GM12872 (cell line): Measurements from ENCODE around the gene HSBP1L1.

ENCODE experiments used
- TF ChIP-seq, protein P1 (sequence below): IDR thresholded peaks from 3 replicates; pipeline ENCODE4 v1.5.1; 2011; ENCODE audit warnings: low read depth, mild to moderate bottlenecking, low read length, moderate library complexity; ENCODE audit not compliant: insufficient read depth

HSBP1L1 gene

DNA sequence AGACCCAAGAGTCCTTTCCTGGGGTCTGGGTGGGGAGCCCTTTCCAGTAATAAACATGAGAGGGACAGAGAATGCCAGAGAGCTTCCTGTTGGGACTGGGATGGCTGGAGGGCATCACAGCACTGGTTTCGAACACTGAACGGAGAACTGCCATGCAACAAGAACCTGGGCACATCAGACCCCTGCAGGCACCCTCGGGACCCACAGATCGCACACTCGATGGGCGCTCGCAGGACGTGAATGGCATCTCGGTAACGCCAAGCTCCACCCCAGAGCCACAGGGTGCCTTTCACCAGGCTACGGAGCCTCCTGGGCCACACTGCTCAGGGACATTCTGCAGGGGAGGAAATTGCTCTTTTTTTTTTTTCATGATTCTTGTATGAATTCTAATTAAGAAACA is 38.1 kb upstream of the HSBP1L1 start:
- TF ChIP-seq, protein P1, sequence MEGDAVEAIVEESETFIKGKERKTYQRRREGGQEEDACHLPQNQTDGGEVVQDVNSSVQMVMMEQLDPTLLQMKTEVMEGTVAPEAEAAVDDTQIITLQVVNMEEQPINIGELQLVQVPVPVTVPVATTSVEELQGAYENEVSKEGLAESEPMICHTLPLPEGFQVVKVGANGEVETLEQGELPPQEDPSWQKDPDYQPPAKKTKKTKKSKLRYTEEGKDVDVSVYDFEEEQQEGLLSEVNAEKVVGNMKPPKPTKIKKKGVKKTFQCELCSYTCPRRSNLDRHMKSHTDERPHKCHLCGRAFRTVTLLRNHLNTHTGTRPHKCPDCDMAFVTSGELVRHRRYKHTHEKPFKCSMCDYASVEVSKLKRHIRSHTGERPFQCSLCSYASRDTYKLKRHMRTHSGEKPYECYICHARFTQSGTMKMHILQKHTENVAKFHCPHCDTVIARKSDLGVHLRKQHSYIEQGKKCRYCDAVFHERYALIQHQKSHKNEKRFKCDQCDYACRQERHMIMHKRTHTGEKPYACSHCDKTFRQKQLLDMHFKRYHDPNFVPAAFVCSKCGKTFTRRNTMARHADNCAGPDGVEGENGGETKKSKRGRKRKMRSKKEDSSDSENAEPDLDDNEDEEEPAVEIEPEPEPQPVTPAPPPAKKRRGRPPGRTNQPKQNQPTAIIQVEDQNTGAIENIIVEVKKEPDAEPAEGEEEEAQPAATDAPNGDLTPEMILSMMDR: no peak

DNA sequence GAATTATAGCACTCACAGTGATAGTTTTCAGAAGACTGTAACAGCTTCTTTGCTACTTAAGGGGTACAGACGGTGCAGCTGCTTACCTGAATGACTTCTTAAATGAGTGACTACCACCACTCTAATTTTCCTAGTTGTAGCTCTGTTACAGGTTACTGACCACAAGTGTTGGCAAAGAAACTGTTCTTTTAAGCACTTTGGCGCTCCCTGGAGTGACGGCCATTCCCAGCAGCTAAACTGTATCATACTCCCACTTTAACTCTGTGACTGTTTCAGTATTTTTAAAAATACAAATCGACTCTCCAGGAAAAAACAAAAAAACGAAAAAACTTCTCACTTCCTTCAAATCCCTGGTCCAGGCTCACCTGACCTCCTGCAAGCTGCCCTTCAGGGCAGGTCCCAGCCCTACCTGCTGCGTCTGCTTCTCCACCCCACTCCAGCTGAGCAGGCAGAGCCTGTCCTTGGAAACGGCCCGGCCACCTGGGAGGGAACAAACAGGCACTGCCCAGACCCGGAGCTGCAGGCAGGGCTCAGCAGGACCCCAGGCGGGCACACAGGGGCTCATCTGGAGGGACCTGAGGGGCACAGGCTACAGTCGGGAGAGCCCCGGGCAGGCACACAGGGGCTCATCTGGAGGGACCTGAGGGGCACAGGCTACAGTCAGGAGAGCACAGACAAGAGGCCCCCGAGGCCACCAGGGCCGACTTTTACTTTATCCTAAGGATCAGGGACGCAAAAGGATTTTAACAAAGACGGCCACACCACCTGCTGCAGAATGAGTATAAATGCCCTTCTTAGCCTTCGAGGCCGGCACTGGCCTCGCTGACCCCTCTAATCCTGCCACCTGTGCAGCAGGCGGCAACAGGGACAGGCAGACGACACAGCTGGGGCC is 37.5 kb upstream of the HSBP1L1 start:
- TF ChIP-seq, protein P1: no peak

DNA sequence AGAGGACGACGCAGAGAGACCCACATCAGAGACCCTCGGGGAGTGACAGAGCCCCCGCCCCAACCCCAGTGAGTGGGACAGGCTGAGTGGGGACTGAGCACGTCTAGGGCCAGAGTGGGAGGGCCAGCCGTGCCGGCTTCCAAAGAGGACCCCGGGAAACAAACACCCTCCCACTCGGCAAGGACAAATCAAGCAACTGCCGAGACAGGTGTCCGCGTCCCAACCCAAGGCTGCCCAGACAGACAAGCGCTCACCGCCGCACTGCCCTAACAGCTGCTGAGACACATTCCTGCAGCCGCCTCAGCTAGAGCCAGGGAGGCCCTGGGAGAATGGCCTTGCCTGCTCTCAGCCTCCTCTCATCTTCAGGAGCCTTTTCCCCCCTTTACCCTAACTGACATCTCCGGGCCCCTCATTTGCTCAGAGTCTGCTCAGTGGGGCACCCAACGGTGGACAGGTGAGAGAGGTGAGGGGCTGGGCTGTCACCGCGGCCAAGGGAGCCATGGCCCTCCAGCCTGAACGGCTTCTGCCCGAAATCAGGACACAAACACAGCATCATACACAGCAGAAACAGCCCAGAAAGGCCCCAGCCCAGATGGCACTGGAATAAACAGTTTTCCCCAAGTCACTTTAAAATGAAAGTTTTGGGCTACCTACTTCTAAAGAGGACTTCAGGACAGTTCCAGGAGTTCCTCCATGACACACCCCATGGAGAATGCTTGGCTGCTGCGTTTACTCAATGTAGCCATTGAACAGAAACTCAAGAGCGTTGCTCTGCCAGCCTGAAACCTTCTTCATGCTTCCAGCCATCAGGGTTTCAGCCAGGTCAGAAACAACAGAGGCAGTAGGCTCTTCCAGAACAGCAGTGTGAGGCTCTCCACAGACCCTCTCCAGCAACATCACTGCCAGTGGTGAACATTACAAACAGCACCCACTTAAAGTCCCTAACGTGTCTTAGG is 36.6 kb upstream of the HSBP1L1 start:
- TF ChIP-seq, protein P1: no peak

DNA sequence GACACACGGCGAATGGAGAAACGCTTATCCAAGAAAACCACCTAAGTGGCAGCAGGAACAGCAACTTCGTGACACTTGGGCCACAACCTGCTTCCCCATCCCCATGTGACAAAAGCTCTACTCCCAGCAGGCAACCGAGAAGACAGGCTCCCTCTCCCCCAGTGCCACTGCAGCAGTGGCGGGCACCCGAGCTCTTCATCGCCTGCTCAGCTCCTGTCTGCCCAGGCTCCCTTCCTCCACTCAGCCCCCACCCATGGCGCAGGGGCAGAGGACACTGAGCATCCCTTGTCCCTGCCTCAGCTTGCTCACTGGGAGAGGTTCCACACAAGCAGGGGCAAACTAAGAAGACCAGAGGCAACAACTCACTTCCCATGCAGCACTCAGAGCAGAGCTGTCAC is 35.9 kb upstream of the HSBP1L1 start:
- TF ChIP-seq, protein P1: no peak

DNA sequence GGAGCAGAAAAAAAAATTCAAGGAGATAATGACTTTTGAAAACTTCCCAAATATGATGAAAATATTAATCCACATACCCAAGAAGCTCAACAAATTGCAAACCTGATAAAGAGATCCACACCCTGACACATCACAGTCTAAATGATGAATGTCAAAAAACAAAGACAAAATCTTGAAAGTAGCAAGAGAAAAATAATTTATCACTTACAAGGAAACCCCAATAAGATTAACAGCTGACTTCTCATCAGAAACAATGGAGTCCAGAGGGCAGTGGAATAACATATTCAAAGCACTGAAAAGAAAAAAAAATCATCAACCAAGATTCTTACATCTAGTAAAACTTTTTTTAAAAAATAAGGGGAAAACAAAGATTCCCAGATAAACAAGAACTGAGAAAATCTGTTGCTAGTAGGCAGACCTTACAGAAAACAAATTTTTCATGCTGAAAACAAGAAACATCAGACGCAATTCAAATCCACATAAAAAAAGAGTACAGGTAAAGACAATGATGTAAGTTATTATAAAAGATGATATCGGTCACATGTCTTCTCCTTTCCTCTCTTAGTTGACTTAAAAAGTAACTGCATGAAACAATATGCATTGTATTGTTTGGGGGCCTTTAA is 34.3 kb upstream of the HSBP1L1 start:
- TF ChIP-seq, protein P1: no peak

DNA sequence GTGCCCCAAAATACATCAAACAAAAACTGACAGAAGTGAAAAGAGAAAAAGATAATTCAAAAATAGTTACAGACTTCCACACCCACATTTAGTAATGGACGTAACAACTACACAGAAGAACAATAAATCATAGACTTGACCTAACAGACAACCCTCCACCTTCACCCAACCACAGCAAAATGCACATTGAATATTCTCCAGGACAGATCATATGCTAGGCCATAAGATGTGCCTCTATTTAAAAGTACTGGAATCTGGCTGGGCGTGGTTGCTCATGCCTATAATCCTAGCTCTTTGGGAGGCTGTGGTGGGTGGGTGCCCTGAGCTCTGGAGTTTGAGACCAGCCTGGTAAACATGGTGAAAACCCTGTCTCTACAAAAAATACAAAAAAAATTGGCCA is 33.0 kb upstream of the HSBP1L1 start:
- TF ChIP-seq, protein P1: no peak

DNA sequence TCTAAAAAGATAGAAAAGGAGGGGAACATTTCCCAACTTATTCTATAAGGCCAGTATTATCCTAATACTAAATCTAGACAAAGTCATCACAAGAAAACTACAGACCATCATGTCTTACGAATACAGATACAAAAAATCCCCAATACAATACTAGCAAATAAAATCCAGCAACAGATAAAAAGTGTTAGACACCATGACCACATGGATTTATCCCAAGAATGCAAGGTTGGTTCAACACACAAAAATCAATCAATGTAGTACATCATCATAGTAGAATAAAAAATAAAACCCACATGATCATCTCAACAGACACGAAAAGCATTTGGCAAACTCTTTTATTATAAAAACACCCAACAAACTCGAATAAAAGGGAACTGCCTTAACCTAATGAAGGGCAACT is 31.5 kb upstream of the HSBP1L1 start:
- TF ChIP-seq, protein P1: no peak
